ENCODE data around the gene TAS1R3.

DNA sequence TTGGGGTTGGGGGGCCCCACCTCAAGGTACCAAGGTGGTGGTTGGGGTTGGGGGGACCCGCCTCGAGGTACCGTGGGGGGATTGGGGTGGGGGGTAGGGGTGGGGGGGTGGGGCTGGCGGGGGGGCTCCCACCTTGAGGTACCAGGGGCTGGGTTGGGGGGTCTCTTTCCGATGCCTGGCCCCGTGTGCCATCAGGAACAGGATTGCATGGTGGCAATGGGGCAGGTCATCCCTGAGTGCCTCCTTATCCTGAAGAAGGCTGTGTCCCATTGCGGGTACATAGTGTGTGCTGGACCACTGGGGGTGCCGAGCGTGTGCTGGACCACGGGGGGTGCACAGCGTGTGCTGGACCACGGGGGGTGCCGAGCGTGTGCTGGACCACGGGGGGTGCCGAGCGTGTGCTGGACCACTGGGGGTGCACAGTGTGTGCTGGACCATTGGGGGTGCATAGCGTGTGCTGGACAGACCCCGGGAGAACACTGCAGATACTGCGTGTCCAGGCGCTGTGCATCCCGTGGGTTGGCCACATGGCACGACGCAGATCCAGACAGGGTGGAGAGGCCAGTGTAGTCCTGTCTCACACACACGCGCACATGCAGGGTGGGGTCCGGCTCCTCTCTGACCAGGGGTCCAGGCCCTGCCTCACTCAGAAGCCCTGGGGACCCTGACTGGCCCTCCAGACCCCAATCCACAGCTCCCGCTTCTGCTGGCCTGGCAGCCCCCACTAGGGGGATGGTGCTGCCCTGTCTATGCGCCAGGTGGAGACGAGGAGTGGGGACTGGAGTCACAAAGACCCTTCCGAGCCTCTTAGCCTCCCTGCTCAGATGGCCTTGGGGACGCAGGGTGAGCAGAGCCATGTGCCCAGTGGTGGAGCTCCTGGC lies 46.6 kb upstream of the TAS1R3 start:
- TF ChIP-seq POLR2AphosphoS5 (IDR thresholded peaks at IDR 0.05; ENCODE audit: low read depth, low read length) (no peak), TAF1 (IDR thresholded peaks at IDR 0.05; ENCODE audit: borderline replicate concordance, insufficient read depth, low read length) (no peak)
- TF ChIP-seq, protein P1, sequence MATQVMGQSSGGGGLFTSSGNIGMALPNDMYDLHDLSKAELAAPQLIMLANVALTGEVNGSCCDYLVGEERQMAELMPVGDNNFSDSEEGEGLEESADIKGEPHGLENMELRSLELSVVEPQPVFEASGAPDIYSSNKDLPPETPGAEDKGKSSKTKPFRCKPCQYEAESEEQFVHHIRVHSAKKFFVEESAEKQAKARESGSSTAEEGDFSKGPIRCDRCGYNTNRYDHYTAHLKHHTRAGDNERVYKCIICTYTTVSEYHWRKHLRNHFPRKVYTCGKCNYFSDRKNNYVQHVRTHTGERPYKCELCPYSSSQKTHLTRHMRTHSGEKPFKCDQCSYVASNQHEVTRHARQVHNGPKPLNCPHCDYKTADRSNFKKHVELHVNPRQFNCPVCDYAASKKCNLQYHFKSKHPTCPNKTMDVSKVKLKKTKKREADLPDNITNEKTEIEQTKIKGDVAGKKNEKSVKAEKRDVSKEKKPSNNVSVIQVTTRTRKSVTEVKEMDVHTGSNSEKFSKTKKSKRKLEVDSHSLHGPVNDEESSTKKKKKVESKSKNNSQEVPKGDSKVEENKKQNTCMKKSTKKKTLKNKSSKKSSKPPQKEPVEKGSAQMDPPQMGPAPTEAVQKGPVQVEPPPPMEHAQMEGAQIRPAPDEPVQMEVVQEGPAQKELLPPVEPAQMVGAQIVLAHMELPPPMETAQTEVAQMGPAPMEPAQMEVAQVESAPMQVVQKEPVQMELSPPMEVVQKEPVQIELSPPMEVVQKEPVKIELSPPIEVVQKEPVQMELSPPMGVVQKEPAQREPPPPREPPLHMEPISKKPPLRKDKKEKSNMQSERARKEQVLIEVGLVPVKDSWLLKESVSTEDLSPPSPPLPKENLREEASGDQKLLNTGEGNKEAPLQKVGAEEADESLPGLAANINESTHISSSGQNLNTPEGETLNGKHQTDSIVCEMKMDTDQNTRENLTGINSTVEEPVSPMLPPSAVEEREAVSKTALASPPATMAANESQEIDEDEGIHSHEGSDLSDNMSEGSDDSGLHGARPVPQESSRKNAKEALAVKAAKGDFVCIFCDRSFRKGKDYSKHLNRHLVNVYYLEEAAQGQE (IDR thresholded peaks at IDR 0.05; ENCODE audit: insufficient read depth in 1 of 2, low read depth in 2 of 2, low read length in 2 of 2): no peak

All from PFSK-1 (cell line).